Activated T-cell treated with anti-CD3 and anti-CD28 coated beads for 48 hours (primary cell): Measurements from ENCODE around the gene ALDH1L1.
"Not testable (repeated sequence)": the region's sequence is repeated elsewhere in the genome, so short reads cannot be mapped to it uniquely, and the experiment has no call there.

Experiments used
- DNase-seq: peaks from one replicate; pipeline ENCODE4 v3.0.0-alpha.2; 2020; ENCODE audit warnings: low read depth

Gene ALDH1L1

GRCh38 chr3:126083511-126083912 lies 96.9 kb downstream of the ALDH1L1 start:
- peak; percentile 46 for DNase-seq

- DNase-seq, result no peak
Measured at GRCh38 chr3:126083138-126083445, 97.3 kb downstream of the ALDH1L1 start.

GRCh38 chr3:126082362-126083137 lies 97.8 kb downstream of the ALDH1L1 start:
- DNase-seq, result no peak

GRCh38 chr3:126081618-126082361 lies 98.6 kb downstream of the ALDH1L1 start:
- DNase-seq, result no peak

GRCh38 chr3:126080970-126081369 lies 99.4 kb downstream of the ALDH1L1 start:
- DNase-seq, result no peak

GRCh38 chr3:126078866-126079265 lies 101.5 kb downstream of the ALDH1L1 start:
- no peak for DNase-seq

- DNase-seq, result no peak
Measured at GRCh38 chr3:126077754-126078153, 102.6 kb downstream of the ALDH1L1 start.

- DNase-seq, result no peak
Measured at GRCh38 chr3:126076140-126076539, 104.2 kb downstream of the ALDH1L1 start.

GRCh38 chr3:126070146-126070545 lies 110.2 kb downstream of the ALDH1L1 start:
- DNase-seq, result no peak

- no peak for DNase-seq
Measured at GRCh38 chr3:126067959-126068358, 112.4 kb downstream of the ALDH1L1 start.

- not testable (repeated sequence) for DNase-seq
Measured at GRCh38 chr3:126066676-126067075, 113.7 kb downstream of the ALDH1L1 start.

GRCh38 chr3:126065876-126066275 lies 114.5 kb downstream of the ALDH1L1 start:
- no peak for DNase-seq

GRCh38 chr3:126064627-126065258 lies 115.6 kb downstream of the ALDH1L1 start:
- no peak for DNase-seq

- no peak for DNase-seq
Measured at GRCh38 chr3:126063358-126063965, 116.9 kb downstream of the ALDH1L1 start.

GRCh38 chr3:126061301-126062032 lies 118.9 kb downstream of the ALDH1L1 start:
- no peak for DNase-seq

- DNase-seq, result no peak
Measured at GRCh38 chr3:126060613-126061145, 119.7 kb downstream of the ALDH1L1 start.

GRCh38 chr3:126058666-126059065 lies 121.7 kb downstream of the ALDH1L1 start:
- no peak for DNase-seq

- DNase-seq, result no peak
Measured at GRCh38 chr3:126057936-126058335, 122.5 kb downstream of the ALDH1L1 start.

GRCh38 chr3:126057501-126057819 lies 122.9 kb downstream of the ALDH1L1 start:
- no peak for DNase-seq

- DNase-seq, result no peak
Measured at GRCh38 chr3:126056681-126057500, 123.5 kb downstream of the ALDH1L1 start.

GRCh38 chr3:126056088-126056487 lies 124.3 kb downstream of the ALDH1L1 start:
- DNase-seq, result no peak
